Measurements from ENCODE around the gene LRP1B.

DNA sequence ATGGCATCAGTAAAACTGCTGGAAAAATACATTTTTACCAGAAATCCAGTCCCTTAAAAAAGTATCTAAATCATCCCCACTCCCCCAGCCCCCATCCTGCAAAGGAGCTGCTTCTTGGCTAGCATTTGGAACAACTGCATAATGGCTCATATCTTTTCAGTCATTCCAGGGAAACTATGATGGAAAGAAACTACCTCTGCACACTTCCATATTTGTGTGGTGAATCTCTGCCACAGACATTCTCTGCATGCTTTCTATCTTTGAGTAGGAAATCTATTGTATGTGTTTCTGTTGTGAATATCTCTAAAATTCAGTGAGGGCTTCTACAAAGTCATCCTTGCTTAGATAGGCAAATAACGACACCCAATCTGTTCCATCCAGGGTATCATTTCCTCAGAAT, 632.3 kb downstream of the LRP1B start:
- TF ChIP-seq, protein P1, sequence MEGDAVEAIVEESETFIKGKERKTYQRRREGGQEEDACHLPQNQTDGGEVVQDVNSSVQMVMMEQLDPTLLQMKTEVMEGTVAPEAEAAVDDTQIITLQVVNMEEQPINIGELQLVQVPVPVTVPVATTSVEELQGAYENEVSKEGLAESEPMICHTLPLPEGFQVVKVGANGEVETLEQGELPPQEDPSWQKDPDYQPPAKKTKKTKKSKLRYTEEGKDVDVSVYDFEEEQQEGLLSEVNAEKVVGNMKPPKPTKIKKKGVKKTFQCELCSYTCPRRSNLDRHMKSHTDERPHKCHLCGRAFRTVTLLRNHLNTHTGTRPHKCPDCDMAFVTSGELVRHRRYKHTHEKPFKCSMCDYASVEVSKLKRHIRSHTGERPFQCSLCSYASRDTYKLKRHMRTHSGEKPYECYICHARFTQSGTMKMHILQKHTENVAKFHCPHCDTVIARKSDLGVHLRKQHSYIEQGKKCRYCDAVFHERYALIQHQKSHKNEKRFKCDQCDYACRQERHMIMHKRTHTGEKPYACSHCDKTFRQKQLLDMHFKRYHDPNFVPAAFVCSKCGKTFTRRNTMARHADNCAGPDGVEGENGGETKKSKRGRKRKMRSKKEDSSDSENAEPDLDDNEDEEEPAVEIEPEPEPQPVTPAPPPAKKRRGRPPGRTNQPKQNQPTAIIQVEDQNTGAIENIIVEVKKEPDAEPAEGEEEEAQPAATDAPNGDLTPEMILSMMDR (IDR thresholded peaks at IDR 0.05; ENCODE audit: low read length) = no peak
- no peak for TF ChIP-seq EZH2 (IDR thresholded peaks at IDR 0.05; ENCODE audit: borderline replicate concordance, low read length)
